CD4-positive, CD25-positive, alpha-beta regulatory T cell (primary cell): Measurements from ENCODE around the gene CLINT1. TPM values are rescaled to one million over a fixed set of nuclear protein-coding genes. Genes with fewer than 3 reads are reported as not detected.

ENCODE experiments used
- ATAC-seq, 2 donors: fragments of 150-1000 bp; cut with Tn5 transposase; one replicate each; pipeline ENCODE4 v1.10.0; 2021; ENCODE audit warnings: low read depth in 2 of 2, moderate number of reproducible peaks in 2 of 2, moderate library complexity in 1 of 2
- DNase-seq, 3 donors: peaks; one replicate each; pipeline versions ENCODE4 v3.0.0 to v3.0.0-alpha.2; 2012 to 2022; ENCODE audit warnings: mixed read lengths in 1 of 3
- H3K27ac ChIP-seq: one replicate; pipeline ENCODE4 v1.7.0; 2013; ENCODE audit warnings: mild to moderate bottlenecking, low read length; ENCODE audit not compliant: insufficient read depth, poor library complexity, severe bottlenecking
- H3K27me3 ChIP-seq: one replicate; pipeline ENCODE4 v1.7.0; 2013; ENCODE audit warnings: low read length; ENCODE audit not compliant: control insufficient read depth, insufficient read depth
- H3K36me3 ChIP-seq: one replicate; pipeline ENCODE4 v1.7.0; 2013; ENCODE audit warnings: mild to moderate bottlenecking, low read length, moderate library complexity; ENCODE audit not compliant: control insufficient read depth, insufficient read depth
- H3K4me1 ChIP-seq: 2 replicates; pipeline ENCODE4 v1.7.0; 2013; ENCODE audit warnings: mild to moderate bottlenecking, low read length; ENCODE audit not compliant: insufficient read depth, control insufficient read depth, poor library complexity, severe bottlenecking
- H3K4me3 ChIP-seq: one replicate; pipeline ENCODE4 v1.7.0; 2013; ENCODE audit warnings: low read depth, mild to moderate bottlenecking, low read length, moderate library complexity
- H3K9me3 ChIP-seq, 2 experiments: 1 replicate in 1 of 2; 2 replicates in 1 of 2; pipeline ENCODE4 v1.7.0; 2013; ENCODE audit warnings: low read length in 2 of 2, mild to moderate bottlenecking in 1 of 2, moderate library complexity in 1 of 2; ENCODE audit not compliant: control insufficient read depth in 2 of 2
- H3K27ac Mint-ChIP-seq, 3 donors: one replicate each; pipeline ENCODE4 v1.8.0; 2020 to 2022; ENCODE audit warnings: mild to moderate bottlenecking in 3 of 3, mixed read lengths in 3 of 3, moderate library complexity in 2 of 3
- H3K27me3 Mint-ChIP-seq: one replicate; pipeline ENCODE4 v1.8.0; 2022; ENCODE audit warnings: mild to moderate bottlenecking, mixed read lengths
- H3K36me3 Mint-ChIP-seq: one replicate; pipeline ENCODE4 v1.8.0; 2020; ENCODE audit warnings: mixed read lengths
- H3K4me1 Mint-ChIP-seq, 4 donors: one replicate each; pipeline ENCODE4 v1.8.0; 2020 to 2022; ENCODE audit warnings: mixed read lengths in 4 of 4, mild to moderate bottlenecking in 1 of 4
- H3K4me3 Mint-ChIP-seq, 4 donors: one replicate each; pipeline ENCODE4 v1.8.0; 2020 to 2022; ENCODE audit warnings: mild to moderate bottlenecking in 4 of 4, mixed read lengths in 4 of 4, moderate library complexity in 3 of 4
- H3K9me3 Mint-ChIP-seq, 7 donors: one replicate each; pipeline ENCODE4 v1.8.0; 2020 to 2022; ENCODE audit warnings: mixed read lengths in 7 of 7, mild to moderate bottlenecking in 3 of 7, moderate library complexity in 2 of 7
- polyA plus RNA-seq, 4 donors: library from polyadenylated mRNA; unstranded; fragments of 300-500 nt; fragmentation: Illumina TruSeq; gene quantifications; one replicate each; pipeline ENCODE4 v1.2.3, GENCODE V29; 2021
- total RNA-seq: library from RNA; stranded (reverse); gene quantifications from one replicate; pipeline ENCODE4 v1.2.3, GENCODE V29; 2022

The CLINT1 gene
- total and polyA plus RNA-seq, 5 donors from 2014 or later: 93.2 to 126 (median 111) TPM

DNA sequence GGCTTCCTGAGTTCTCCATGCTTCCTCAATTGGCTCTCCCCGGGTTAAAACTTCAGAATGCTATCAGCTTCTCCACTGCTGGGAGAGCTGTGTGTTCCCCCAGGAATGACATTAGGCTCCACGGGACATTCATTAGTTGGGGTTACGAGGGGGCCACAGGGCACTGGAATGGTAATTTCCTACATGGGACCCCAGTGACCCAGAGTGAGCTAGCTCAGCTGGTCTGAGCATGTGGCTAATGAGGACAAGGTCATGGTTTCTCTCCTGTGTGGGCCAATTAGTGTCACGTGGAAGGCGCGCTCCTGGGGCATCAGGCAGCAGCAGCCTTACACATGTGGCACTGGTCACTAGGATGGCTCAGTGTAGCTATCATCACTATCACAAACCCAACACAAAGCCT, 94.4 kb downstream of the CLINT1 start:
- DNase-seq (no peak), ATAC-seq (no peak)
- Mint-ChIP-seq H3K4me3 (no peak overlapping the region), H3K27ac (no peak overlapping the region), H3K27me3 (no peaks in the 10 kb centered on the region), H3K4me1 (no peaks in the 10 kb centered on the region), H3K36me3 (peaks cover under 1% of the 10 kb centered on the region), H3K9me3 (no peaks in the 10 kb centered on the region)
- no peaks in the 10 kb centered on the region for H3K4me1 ChIP-seq
- H3K4me3 ChIP-seq: no peak overlapping the region
- no peaks in the 10 kb centered on the region for H3K36me3 ChIP-seq
- no peaks in the 10 kb centered on the region for H3K9me3 ChIP-seq
- no peaks in the 10 kb centered on the region for H3K27me3 ChIP-seq
- no peak overlapping the region for H3K27ac ChIP-seq

DNA sequence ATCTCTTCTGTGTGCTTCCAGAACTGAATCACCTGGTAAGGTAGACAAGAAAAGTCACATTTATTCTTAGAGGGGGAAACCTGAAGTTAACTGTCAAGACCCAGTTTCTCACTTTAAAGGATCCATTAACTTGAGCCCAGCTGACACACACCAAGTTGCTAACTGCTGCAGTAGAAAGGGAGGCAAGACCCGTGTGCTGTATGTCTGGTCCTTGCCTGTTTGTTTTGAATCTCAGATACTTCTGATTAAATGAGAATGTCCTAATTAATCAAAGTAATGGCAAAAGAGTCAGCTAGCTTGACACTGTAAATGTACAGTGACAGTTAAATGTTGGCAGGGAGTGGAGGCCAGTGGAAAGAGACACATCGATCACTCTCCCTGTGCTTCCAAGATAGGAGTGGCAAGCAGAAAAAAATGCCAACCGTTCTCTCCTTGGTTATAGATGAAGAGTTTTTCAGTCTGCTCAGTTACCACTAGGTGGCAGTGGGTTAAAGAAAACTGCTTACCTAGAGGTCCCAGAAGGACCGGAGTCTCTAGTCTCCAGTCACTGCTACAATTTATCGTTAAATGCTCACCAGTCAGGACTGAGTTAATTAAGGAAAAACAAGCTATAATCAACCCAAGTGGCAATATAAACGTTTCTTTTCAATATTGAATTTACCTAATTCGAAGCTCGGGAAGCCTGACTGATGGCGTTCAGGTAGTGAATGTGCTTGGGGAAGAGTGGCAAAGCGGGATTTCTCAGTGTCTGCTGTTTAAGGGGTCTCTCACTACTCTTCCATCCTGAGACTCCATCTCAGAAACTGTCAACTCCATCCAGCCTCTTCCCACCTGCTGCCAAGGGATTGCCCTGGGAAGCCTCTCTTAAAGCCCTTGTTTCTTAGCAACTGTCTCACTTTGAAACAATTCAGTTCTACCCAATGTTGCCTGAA, 97.0 kb downstream of the CLINT1 start:
- ATAC-seq (peak; percentile 73 to 74), DNase-seq (peak in 2 of 3 donors; percentile 30 to 67)
- Histone ChIP-seq H3K4me3 (no peak overlapping the region), H3K36me3 (no peaks in the 10 kb centered on the region), H3K4me1 (no peaks in the 10 kb centered on the region), H3K9me3 (no peaks in the 10 kb centered on the region), H3K27me3 (no peaks in the 10 kb centered on the region), H3K27ac (no peak overlapping the region)
- Mint-ChIP-seq H3K9me3 (no peaks in the 10 kb centered on the region), H3K27ac (peak overlapping the region in 1 of 3 donors; percentile 38), H3K4me1 (no peaks in the 10 kb centered on the region), H3K36me3 (peaks cover 8% of the 10 kb centered on the region), H3K27me3 (no peaks in the 10 kb centered on the region), H3K4me3 (no peak overlapping the region)

DNA sequence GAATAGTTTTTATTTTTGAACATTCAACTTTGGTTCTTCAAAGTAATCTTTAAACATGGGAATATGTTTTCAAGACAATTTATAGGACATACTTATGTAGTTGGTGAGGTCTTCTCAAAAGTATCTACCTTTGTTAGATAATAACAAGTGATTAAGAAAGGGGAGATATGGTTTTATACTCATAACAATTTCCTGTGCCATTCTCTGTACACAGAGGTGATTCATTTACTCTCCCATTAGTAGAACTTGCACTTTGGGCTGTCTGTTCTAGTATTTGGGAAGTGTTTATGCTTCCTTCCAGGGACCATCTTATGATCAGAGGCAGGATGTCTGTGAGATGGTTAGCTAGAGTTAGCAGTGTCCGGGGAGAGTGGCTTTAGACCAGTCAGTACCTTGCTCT, 100.2 kb downstream of the CLINT1 start:
- Histone ChIP-seq H3K27me3 (no peaks in the 10 kb centered on the region), H3K4me3 (no peak overlapping the region), H3K9me3 (no peaks in the 10 kb centered on the region), H3K4me1 (no peaks in the 10 kb centered on the region), H3K36me3 (peaks cover 26% of the 10 kb centered on the region), H3K27ac (no peak overlapping the region)
- no peak overlapping the region for H3K4me3 Mint-ChIP-seq
- DNase-seq (peak in 1 of 3 donors; percentile 11), ATAC-seq (no peak)
- peaks cover 26% of the 10 kb centered on the region for H3K36me3 Mint-ChIP-seq
- H3K4me1 Mint-ChIP-seq: no peaks in the 10 kb centered on the region
- no peaks in the 10 kb centered on the region for H3K9me3 Mint-ChIP-seq
- H3K27me3 Mint-ChIP-seq: no peaks in the 10 kb centered on the region
- H3K27ac Mint-ChIP-seq: no peak overlapping the region

DNA sequence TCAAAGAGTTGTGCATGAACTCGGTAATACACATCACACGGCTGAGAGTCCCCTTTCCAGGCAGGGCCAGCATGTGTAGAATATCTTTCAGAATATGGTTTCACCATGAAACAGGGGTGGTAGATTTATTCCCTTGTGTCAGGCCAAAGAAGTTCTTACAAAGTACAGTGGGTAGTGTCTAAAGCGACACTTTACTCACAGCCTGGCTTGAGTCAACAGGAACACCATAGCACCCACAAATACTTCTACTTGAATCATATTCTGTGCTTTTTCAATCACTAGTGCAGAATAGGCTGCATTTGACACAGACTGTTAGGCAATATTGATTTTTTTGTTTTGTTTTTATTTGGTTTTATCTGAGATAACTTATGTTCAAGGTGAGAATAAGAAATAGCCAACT, 102.8 kb downstream of the CLINT1 start:
- ATAC-seq: no peak
- Histone ChIP-seq H3K4me1 (no peaks in the 10 kb centered on the region), H3K9me3 (no peaks in the 10 kb centered on the region), H3K27ac (no peak overlapping the region), H3K4me3 (no peak overlapping the region), H3K27me3 (no peaks in the 10 kb centered on the region), H3K36me3 (peaks cover 39% of the 10 kb centered on the region)
- H3K27ac Mint-ChIP-seq: no peak overlapping the region
- no peak overlapping the region for H3K4me3 Mint-ChIP-seq
- H3K9me3 Mint-ChIP-seq: no peaks in the 10 kb centered on the region
- H3K4me1 Mint-ChIP-seq: no peaks in the 10 kb centered on the region
- H3K27me3 Mint-ChIP-seq: no peaks in the 10 kb centered on the region
- no peak for DNase-seq
- peaks cover 35% of the 10 kb centered on the region for H3K36me3 Mint-ChIP-seq

- DNase-seq (no peak), ATAC-seq (no peak)
- Histone ChIP-seq H3K27me3 (no peaks in the 10 kb centered on the region), H3K4me3 (no peak overlapping the region), H3K27ac (no peak overlapping the region), H3K9me3 (no peaks in the 10 kb centered on the region), H3K4me1 (peaks cover under 1% of the 10 kb centered on the region), H3K36me3 (peaks cover 26% of the 10 kb centered on the region)
- H3K4me3 Mint-ChIP-seq: no peak overlapping the region
- no peaks in the 10 kb centered on the region for H3K27me3 Mint-ChIP-seq
- H3K27ac Mint-ChIP-seq: peak overlapping the region in 1 of 3 donors; percentile 50
- H3K4me1 Mint-ChIP-seq: peaks cover 3 to 29% (median 15%) of the 10 kb centered on the region in 4 donors
- H3K9me3 Mint-ChIP-seq: no peaks in the 10 kb centered on the region
- peaks cover 14% of the 10 kb centered on the region for H3K36me3 Mint-ChIP-seq
Measured at GRCh38 chr5:157750320-157750719, 108.6 kb downstream of the CLINT1 start.

DNA sequence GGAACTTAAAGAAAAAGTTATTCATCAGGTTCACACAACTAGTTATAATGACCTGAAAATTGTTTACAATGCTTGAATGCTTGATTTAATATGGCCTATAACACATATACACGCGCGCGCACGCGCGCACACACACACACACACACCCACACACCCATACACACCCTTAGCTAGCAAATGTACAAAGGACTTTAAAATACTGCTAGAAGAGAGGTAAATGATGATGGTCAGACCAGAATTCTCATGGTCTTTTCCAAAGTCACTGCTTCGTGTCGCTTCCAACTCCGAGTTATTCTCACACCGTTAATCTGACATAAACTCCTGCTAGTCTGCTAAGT, 109.5 kb downstream of the CLINT1 start:
- no peak overlapping the region for H3K27ac Mint-ChIP-seq
- H3K4me3 Mint-ChIP-seq: no peak overlapping the region
- H3K27ac ChIP-seq: no peak overlapping the region
- H3K4me1 ChIP-seq: peaks cover 10% of the 10 kb centered on the region
- H3K4me1 Mint-ChIP-seq: peaks cover 7 to 38% (median 22%) of the 10 kb centered on the region in 4 donors
- peaks cover 9% of the 10 kb centered on the region for H3K36me3 Mint-ChIP-seq
- H3K27me3 ChIP-seq: no peaks in the 10 kb centered on the region
- no peak overlapping the region for H3K4me3 ChIP-seq
- no peaks in the 10 kb centered on the region for H3K9me3 ChIP-seq
- ATAC-seq (no peak), DNase-seq (no peak)
- no peaks in the 10 kb centered on the region for H3K27me3 Mint-ChIP-seq
- H3K9me3 Mint-ChIP-seq: no peaks in the 10 kb centered on the region
- H3K36me3 ChIP-seq: peaks cover 19% of the 10 kb centered on the region

DNA sequence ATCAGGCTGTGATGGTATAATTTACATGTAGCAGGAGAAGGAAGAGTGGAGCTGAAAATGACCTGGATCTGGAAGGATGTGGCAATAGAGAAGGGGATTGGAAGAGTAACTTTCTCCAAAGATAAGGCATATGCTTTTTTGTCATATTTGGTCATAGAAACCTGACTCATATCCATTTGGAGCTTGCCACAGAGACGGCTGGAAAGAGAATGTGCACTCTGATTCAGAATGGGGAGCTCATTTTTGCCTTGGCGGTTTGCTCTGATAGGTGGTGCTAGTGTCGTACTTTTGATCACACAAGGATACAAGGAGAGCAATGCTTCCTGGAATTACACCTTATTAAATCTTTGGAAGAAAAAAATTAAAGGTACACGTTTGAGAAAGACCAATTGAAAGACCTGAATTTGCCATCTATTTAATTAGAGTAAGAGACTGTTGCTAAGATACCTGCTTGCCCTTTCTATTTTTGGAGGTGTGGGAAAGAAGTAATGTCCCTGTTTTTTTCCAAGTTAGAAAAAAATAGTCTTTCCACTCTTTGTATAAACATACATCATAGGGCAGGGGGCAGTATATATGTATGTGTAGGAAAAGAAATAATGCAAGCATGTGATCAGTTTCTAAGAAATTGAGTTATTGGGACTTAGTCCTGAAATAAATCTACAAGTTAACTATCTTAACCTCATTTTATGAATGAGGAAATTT, 110.0 kb downstream of the CLINT1 start:
- H3K27ac ChIP-seq: no peak overlapping the region
- Mint-ChIP-seq H3K36me3 (peaks cover 9% of the 10 kb centered on the region), H3K4me1 (peaks cover 10 to 41% (median 25%) of the 10 kb centered on the region in 4 donors), H3K4me3 (no peak overlapping the region), H3K27ac (peak overlapping the region in 2 of 3 donors; percentile 7 to 40), H3K9me3 (no peaks in the 10 kb centered on the region), H3K27me3 (no peaks in the 10 kb centered on the region)
- no peaks in the 10 kb centered on the region for H3K27me3 ChIP-seq
- no peak overlapping the region for H3K4me3 ChIP-seq
- no peak for ATAC-seq
- H3K9me3 ChIP-seq: no peaks in the 10 kb centered on the region
- DNase-seq: no peak
- H3K4me1 ChIP-seq: peaks cover 13% of the 10 kb centered on the region
- peaks cover 15% of the 10 kb centered on the region for H3K36me3 ChIP-seq
